ENCODE results near the gene SLCO4C1.

Gene SLCO4C1

GRCh38 chr5:102229685-102230084 lies 66.4 kb downstream of the SLCO4C1 start:
- no peak overlapping the region for H3K4me3 ChIP-seq (ENCODE audit: low read length)
- no peak for TF ChIP-seq ZNF274 (IDR thresholded peaks at IDR 0.05; ENCODE audit: low read depth, low read length)

GRCh38 chr5:102226321-102226720 lies 69.8 kb downstream of the SLCO4C1 start:
- no peak overlapping the region for H3K4me3 ChIP-seq (ENCODE audit: low read length)
- TF ChIP-seq ZNF274 (IDR thresholded peaks at IDR 0.05; ENCODE audit: low read depth, low read length): no peak

- no peak for TF ChIP-seq ZNF274 (IDR thresholded peaks at IDR 0.05; ENCODE audit: low read depth, low read length)
- no peak overlapping the region for H3K4me3 ChIP-seq (ENCODE audit: low read length)
Observed at GRCh38 chr5:102223542-102224477, 72.3 kb downstream of the SLCO4C1 start.

GRCh38 chr5:102222772-102223171 lies 73.3 kb downstream of the SLCO4C1 start:
- TF ChIP-seq ZNF274 (IDR thresholded peaks at IDR 0.05; ENCODE audit: low read depth, low read length): no peak
- no peak overlapping the region for H3K4me3 ChIP-seq (ENCODE audit: low read length)

GRCh38 chr5:102221949-102222348 lies 74.1 kb downstream of the SLCO4C1 start:
- no peak overlapping the region for H3K4me3 ChIP-seq (ENCODE audit: low read length)
- no peak for TF ChIP-seq ZNF274 (IDR thresholded peaks at IDR 0.05; ENCODE audit: low read depth, low read length)

GRCh38 chr5:102218159-102218558 lies 77.9 kb downstream of the SLCO4C1 start:
- H3K4me3 ChIP-seq (ENCODE audit: low read length): no peak overlapping the region
- no peak for TF ChIP-seq ZNF274 (IDR thresholded peaks at IDR 0.05; ENCODE audit: low read depth, low read length)

- H3K4me3 ChIP-seq (ENCODE audit: low read length): no peak overlapping the region
- no peak for TF ChIP-seq ZNF274 (IDR thresholded peaks at IDR 0.05; ENCODE audit: low read depth, low read length)
Observed at GRCh38 chr5:102216678-102217077, 79.4 kb downstream of the SLCO4C1 start.

- no peak overlapping the region for H3K4me3 ChIP-seq (ENCODE audit: low read length)
- TF ChIP-seq ZNF274 (IDR thresholded peaks at IDR 0.05; ENCODE audit: low read depth, low read length): no peak
Observed at GRCh38 chr5:102211165-102211564, 84.9 kb downstream of the SLCO4C1 start.

- H3K4me3 ChIP-seq (ENCODE audit: low read length): no peak overlapping the region
- no peak for TF ChIP-seq ZNF274 (IDR thresholded peaks at IDR 0.05; ENCODE audit: low read depth, low read length)
Observed at GRCh38 chr5:102200861-102201260, 95.2 kb downstream of the SLCO4C1 start.

GRCh38 chr5:102196481-102196880 lies 99.6 kb downstream of the SLCO4C1 start:
- no peak for TF ChIP-seq ZNF274 (IDR thresholded peaks at IDR 0.05; ENCODE audit: low read depth, low read length)

More at GRCh38 chr5:102196481-102196880, 99.6 kb downstream of the SLCO4C1 start:
- no peak overlapping the region for H3K4me3 ChIP-seq (ENCODE audit: low read length)
